OCI-LY3 (cell line): ENCODE measurements around the gene RAB5IF.

ENCODE experiments used
- EZH2phosphoT487 ChIP-seq: fragments of 200-600 bp; shearing (Covaris generic); IDR thresholded peaks from 2 replicates; pipeline ENCODE4 v1.6.1; 2018; ENCODE audit warnings: antibody characterized with exemption, mixed run types, low read depth
- TF ChIP-seq, protein P1 (sequence below): fragments of 200-600, 300-600 bp; sonication (generic); IDR thresholded peaks from 2 replicates; pipeline ENCODE4 v1.5.1; 2014; ENCODE audit warnings: antibody characterized with exemption, low read length, low read depth

- TF ChIP-seq, protein P1, sequence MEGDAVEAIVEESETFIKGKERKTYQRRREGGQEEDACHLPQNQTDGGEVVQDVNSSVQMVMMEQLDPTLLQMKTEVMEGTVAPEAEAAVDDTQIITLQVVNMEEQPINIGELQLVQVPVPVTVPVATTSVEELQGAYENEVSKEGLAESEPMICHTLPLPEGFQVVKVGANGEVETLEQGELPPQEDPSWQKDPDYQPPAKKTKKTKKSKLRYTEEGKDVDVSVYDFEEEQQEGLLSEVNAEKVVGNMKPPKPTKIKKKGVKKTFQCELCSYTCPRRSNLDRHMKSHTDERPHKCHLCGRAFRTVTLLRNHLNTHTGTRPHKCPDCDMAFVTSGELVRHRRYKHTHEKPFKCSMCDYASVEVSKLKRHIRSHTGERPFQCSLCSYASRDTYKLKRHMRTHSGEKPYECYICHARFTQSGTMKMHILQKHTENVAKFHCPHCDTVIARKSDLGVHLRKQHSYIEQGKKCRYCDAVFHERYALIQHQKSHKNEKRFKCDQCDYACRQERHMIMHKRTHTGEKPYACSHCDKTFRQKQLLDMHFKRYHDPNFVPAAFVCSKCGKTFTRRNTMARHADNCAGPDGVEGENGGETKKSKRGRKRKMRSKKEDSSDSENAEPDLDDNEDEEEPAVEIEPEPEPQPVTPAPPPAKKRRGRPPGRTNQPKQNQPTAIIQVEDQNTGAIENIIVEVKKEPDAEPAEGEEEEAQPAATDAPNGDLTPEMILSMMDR: no peak
- TF ChIP-seq EZH2phosphoT487: no peak
Measured at GRCh38 chr20:36647196-36648121, 41.9 kb downstream of the RAB5IF start.
